ENCODE data around the gene ITIH2.

GRCh38 chr10:7752251-7752650 lies 49.1 kb downstream of the ITIH2 start:
- TF ChIP-seq CTCF (IDR thresholded peaks at IDR 0.05; ENCODE audit: insufficient read depth, low read length) (no peak), POLR2AphosphoS5 (IDR thresholded peaks at IDR 0.05; ENCODE audit: low read depth) (no peak), SPI1 (IDR thresholded peaks at IDR 0.05; ENCODE audit: borderline replicate concordance, low read depth) (no peak)
